Activated naive CD8-positive, alpha-beta T cell treated with anti-CD3 and anti-CD28 coated beads for 36 hours (primary cell): ENCODE results near the gene DCTPP1. TPM values are rescaled to one million over a fixed set of nuclear protein-coding genes. Genes with fewer than 3 reads are reported as not detected.
A peak's percentile ranks its signal among the peaks of the same experiment; 100 is the strongest.

Source experiments
- DNase-seq: peaks from one replicate; pipeline ENCODE4 v3.0.0; 2021
- H3K27ac Mint-ChIP-seq: one replicate; pipeline ENCODE4 v1.8.0; 2022; ENCODE audit warnings: mild to moderate bottlenecking, moderate library complexity, mixed read lengths
- H3K27me3 Mint-ChIP-seq: one replicate; pipeline ENCODE4 v1.8.0; 2022; ENCODE audit warnings: mild to moderate bottlenecking, mixed read lengths
- H3K36me3 Mint-ChIP-seq: one replicate; pipeline ENCODE4 v1.8.0; 2021; ENCODE audit warnings: mild to moderate bottlenecking, mixed read lengths
- H3K4me1 Mint-ChIP-seq: one replicate; pipeline ENCODE4 v1.8.0; 2021; ENCODE audit warnings: mixed read lengths
- H3K4me3 Mint-ChIP-seq: one replicate; pipeline ENCODE4 v1.8.0; 2022; ENCODE audit warnings: mild to moderate bottlenecking, moderate library complexity, mixed read lengths
- H3K9me3 Mint-ChIP-seq: one replicate; pipeline ENCODE4 v1.8.0; 2022; ENCODE audit warnings: mixed read lengths
- total RNA-seq, 2 experiments: library from RNA; stranded (reverse); gene quantifications; one replicate each; pipeline ENCODE4 v1.2.3, GENCODE V29; 2021

DCTPP1 gene
- total RNA-seq, 2 experiments from 2014 or later, result 181 to 183 TPM

DNA sequence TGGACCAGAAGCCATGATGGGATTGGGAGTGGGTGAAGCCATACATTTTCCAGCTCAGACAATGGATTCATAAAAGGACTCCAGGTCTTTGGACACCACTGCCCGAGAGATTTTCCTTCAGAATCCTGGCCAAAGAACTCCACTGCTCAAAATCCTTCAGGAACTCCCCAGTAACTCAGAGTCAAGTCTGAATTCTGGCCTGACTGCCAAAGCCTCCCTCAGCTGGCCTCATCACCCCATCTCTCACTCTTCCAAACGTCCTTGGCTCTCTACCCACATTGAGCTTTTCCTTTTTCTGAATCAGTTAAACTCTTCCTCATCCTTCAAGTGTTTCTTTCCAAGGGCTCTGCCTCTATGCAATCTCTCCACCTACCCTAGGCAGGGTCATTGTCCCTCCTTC is 46.3 kb downstream of the DCTPP1 start:
- no peaks in the 10 kb centered on the region for H3K9me3 Mint-ChIP-seq
- H3K4me3 Mint-ChIP-seq, result peak overlapping the region; percentile 92
- H3K4me1 Mint-ChIP-seq, result peaks cover 32% of the 10 kb centered on the region
- H3K36me3 Mint-ChIP-seq, result peaks cover 35% of the 10 kb centered on the region
- no peaks in the 10 kb centered on the region for H3K27me3 Mint-ChIP-seq
- DNase-seq, result no peak
- H3K27ac Mint-ChIP-seq, result peak overlapping the region; percentile 96

GRCh38 chr16:30382111-30382881 is 47.5 kb downstream of the DCTPP1 start, which contains the start of gene SEPTIN1:
TSS of gene SEPTIN1 (minus strand) at chr16:30382561. CDS start at chr16:30382542, 19 bp downstream.
- Mint-ChIP-seq H3K36me3 (peaks cover 39% of the 10 kb centered on the region), H3K27me3 (peaks cover 3% of the 10 kb centered on the region), H3K27ac (peak within 1 kb of the TSS; percentile 96), H3K9me3 (no peaks in the 10 kb centered on the region), H3K4me1 (peaks cover 41% of the 10 kb centered on the region), H3K4me3 (peak within 1 kb of the TSS; percentile 92)
- peak; percentile 79 for DNase-seq

DNA sequence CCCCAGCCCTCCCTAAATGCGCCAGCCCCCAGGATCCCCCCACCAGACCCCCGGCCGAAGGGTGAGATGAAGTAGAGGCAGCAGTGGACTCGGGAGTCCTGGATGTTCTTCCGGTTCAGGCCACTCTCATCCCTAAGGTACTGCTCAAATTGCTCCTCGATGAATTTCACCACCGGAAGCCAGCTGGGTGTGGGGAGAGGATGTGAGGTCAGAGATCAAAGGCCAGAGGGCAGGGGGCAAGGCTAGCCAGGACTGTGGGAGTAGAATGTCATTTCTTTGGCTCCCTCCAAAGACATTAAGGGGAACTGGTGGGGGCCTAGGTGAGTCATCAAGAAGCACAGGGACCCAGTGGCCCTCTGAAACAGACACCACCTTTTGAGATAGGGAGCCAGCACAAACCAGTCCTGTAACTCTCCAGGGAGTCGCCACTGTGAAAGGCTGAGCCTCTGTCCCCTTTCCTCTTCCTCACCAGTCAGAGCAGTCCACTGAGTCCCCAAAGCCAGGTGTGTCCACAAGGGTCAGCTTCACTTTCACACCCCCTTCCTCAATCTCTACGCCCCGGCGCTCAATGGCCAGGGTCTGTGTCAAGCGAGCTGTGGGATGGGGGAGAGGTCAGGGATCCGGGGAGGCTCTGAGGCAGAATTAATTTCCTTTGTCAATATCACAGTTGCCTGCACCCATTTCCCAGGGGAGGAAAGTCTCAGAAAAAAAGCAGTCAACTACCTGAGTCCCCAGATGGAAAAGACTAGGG is 48.4 kb downstream of the DCTPP1 start:
- Mint-ChIP-seq H3K36me3 (peaks cover 42% of the 10 kb centered on the region), H3K4me1 (peaks cover 45% of the 10 kb centered on the region), H3K27me3 (peaks cover 3% of the 10 kb centered on the region), H3K9me3 (no peaks in the 10 kb centered on the region), H3K4me3 (peak overlapping the region; percentile 92), H3K27ac (peak overlapping the region; percentile 96)
- peak; percentile 39 for DNase-seq

- no peak for DNase-seq
- H3K27me3 Mint-ChIP-seq, result peaks cover 3% of the 10 kb centered on the region
- H3K9me3 Mint-ChIP-seq, result no peaks in the 10 kb centered on the region
- H3K4me1 Mint-ChIP-seq, result peaks cover 45% of the 10 kb centered on the region
- H3K36me3 Mint-ChIP-seq, result peaks cover 42% of the 10 kb centered on the region
- peak overlapping the region; percentile 96 for H3K27ac Mint-ChIP-seq
- peak overlapping the region; percentile 92 for H3K4me3 Mint-ChIP-seq
Measured at GRCh38 chr16:30380803-30381208, 49.0 kb downstream of the DCTPP1 start.

GRCh38 chr16:30380072-30380802 is 49.6 kb downstream of the DCTPP1 start:
- H3K27ac Mint-ChIP-seq, result peak overlapping the region; percentile 100
- H3K27me3 Mint-ChIP-seq, result peaks cover 3% of the 10 kb centered on the region
- H3K4me3 Mint-ChIP-seq, result peak overlapping the region; percentile 96
- H3K36me3 Mint-ChIP-seq, result peaks cover 42% of the 10 kb centered on the region
- DNase-seq, result no peak
- no peaks in the 10 kb centered on the region for H3K9me3 Mint-ChIP-seq
- peaks cover 47% of the 10 kb centered on the region for H3K4me1 Mint-ChIP-seq

- no peaks in the 10 kb centered on the region for H3K9me3 Mint-ChIP-seq
- DNase-seq, result no peak
- peak overlapping the region; percentile 96 for H3K4me3 Mint-ChIP-seq
- peaks cover 42% of the 10 kb centered on the region for H3K36me3 Mint-ChIP-seq
- peaks cover 47% of the 10 kb centered on the region for H3K4me1 Mint-ChIP-seq
- peaks cover 3% of the 10 kb centered on the region for H3K27me3 Mint-ChIP-seq
- H3K27ac Mint-ChIP-seq, result peak overlapping the region; percentile 100
Measured at GRCh38 chr16:30379158-30379783, 50.6 kb downstream of the DCTPP1 start.

DNA sequence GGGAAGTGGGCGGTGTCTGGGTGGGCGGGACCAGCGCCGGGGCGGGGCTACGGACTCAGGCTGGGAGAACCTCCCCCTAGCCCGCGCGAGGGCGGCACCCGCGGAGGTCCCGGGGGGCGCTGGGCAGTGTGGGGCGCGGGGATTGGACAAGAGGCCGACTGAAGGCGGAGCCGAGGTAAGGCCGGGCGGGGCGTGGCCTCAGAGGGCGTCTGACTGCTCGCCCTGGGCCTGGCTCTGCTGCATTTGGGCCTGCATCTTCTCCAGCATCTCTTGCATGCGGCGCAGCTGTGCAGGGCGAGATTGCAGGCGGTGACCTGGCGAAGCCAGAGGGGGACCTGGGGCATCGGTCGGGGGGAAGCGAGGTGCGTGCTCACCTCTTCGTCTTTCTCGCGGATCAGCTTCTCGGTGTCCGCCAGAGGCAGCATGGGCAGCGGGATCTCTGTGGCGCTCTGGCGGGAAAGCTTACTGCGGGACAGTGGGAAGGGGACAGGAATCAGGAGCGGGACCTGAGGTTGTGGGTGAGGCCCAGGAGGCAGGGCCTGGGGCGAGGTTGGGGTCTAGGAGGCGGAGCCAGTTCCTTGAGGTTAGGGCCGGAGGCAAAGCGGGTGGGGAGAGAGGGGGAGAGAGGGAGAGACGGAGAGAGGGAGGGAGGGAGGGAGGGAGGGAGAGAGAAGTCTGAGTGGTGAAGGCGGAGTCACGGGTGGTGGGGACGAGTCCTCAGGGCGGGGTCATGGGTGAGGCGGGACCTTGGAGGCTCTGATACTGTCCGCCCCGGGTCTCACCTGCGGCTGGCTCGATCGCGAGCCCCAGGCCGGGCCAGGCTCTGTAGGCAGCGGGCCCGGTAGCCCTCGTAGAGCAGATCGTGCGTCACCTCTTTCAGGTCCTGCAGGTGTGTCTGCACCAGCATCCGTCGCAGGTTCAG is 51.3 kb downstream of the DCTPP1 start:
- DNase-seq, result peak; percentile 100
- Mint-ChIP-seq H3K27me3 (peaks cover 3% of the 10 kb centered on the region), H3K27ac (peak overlapping the region; percentile 100), H3K36me3 (peaks cover 38% of the 10 kb centered on the region), H3K4me3 (peak overlapping the region; percentile 96), H3K4me1 (peaks cover 44% of the 10 kb centered on the region), H3K9me3 (no peaks in the 10 kb centered on the region)

- peaks cover 38% of the 10 kb centered on the region for H3K36me3 Mint-ChIP-seq
- peak overlapping the region; percentile 96 for H3K4me3 Mint-ChIP-seq
- peak overlapping the region; percentile 100 for H3K27ac Mint-ChIP-seq
- peaks cover 41% of the 10 kb centered on the region for H3K4me1 Mint-ChIP-seq
- peak; percentile 85 for DNase-seq
- no peaks in the 10 kb centered on the region for H3K9me3 Mint-ChIP-seq
- H3K27me3 Mint-ChIP-seq, result peaks cover 3% of the 10 kb centered on the region
Measured at GRCh38 chr16:30377812-30378235, 52.0 kb downstream of the DCTPP1 start.

- Mint-ChIP-seq H3K27me3 (peaks cover 3% of the 10 kb centered on the region), H3K36me3 (peaks cover 38% of the 10 kb centered on the region), H3K9me3 (no peaks in the 10 kb centered on the region), H3K27ac (peak overlapping the region; percentile 100), H3K4me1 (peaks cover 37% of the 10 kb centered on the region), H3K4me3 (peak overlapping the region; percentile 96)
- no peak for DNase-seq
Measured at GRCh38 chr16:30377050-30377811, 52.6 kb downstream of the DCTPP1 start.

GRCh38 chr16:30376461-30376902 is 53.3 kb downstream of the DCTPP1 start:
- peak overlapping the region; percentile 100 for H3K27ac Mint-ChIP-seq
- peaks cover 3% of the 10 kb centered on the region for H3K27me3 Mint-ChIP-seq
- H3K4me3 Mint-ChIP-seq, result no peak overlapping the region
- no peak for DNase-seq
- no peaks in the 10 kb centered on the region for H3K9me3 Mint-ChIP-seq
- peaks cover 35% of the 10 kb centered on the region for H3K36me3 Mint-ChIP-seq
- peaks cover 41% of the 10 kb centered on the region for H3K4me1 Mint-ChIP-seq

- Mint-ChIP-seq H3K27me3 (peaks cover 3% of the 10 kb centered on the region), H3K4me3 (no peak overlapping the region), H3K27ac (peak overlapping the region; percentile 42), H3K4me1 (peaks cover 39% of the 10 kb centered on the region), H3K9me3 (no peaks in the 10 kb centered on the region), H3K36me3 (peaks cover 29% of the 10 kb centered on the region)
- DNase-seq, result no peak
Measured at GRCh38 chr16:30375864-30376263, 54.0 kb downstream of the DCTPP1 start.

DNA sequence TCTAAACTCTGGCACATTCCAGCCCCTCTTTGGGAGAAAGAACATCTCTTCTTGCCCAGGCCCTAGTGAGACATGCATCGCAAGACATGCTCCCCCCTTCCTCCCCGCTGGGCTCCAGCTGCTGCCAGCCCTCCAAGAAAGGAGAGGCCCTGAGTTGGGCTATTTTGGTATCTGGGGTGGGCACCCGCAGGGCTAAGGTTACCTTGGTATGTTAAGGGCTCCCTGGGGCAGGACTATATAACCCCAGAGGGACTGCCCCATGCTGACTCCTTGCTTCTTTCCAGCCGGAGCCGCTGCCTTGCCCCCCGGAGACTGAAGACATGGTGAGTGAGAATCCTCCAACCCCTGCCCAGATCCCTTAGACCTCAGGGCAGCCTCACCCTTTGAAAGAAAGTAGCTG is 55.3 kb downstream of the DCTPP1 start, which contains the start of gene MYL11:
TSS of gene MYL11 (plus strand) at position 265 of the 400 bp plus-strand sequence. CDS start at position 321, 56 bp downstream.
- Mint-ChIP-seq H3K27ac (peak within 1 kb of the TSS; percentile 48), H3K36me3 (peaks cover 19% of the 10 kb centered on the region), H3K27me3 (peaks cover 6% of the 10 kb centered on the region), H3K4me3 (no peak within 1 kb of the TSS), H3K9me3 (no peaks in the 10 kb centered on the region), H3K4me1 (peaks cover 30% of the 10 kb centered on the region)
- no peak for DNase-seq
